T-helper 2 cell treated with Interferon-gamma antibody and Interleukin-4, amounts not matched to agents 5 μg/mL and 100 μg/mL, for 36 hours (primary cell): ENCODE measurements around the gene ALMS1.
A peak's percentile ranks its signal among the peaks of the same experiment; 100 is the strongest.

Source experiments
- DNase-seq: peaks from one replicate; pipeline ENCODE4 v3.0.0; 2021; ENCODE audit warnings: low spot score
- H3K27ac Mint-ChIP-seq: one replicate; pipeline ENCODE4 v1.8.0; 2021; ENCODE audit warnings: mild to moderate bottlenecking, mixed read lengths
- H3K27me3 Mint-ChIP-seq: one replicate; pipeline ENCODE4 v1.8.0; 2021; ENCODE audit warnings: low read depth, mixed read lengths
- H3K36me3 Mint-ChIP-seq: one replicate; pipeline ENCODE4 v1.8.0; 2021; ENCODE audit warnings: low read depth, mixed read lengths
- H3K4me1 Mint-ChIP-seq: one replicate; pipeline ENCODE4 v1.8.0; 2021; ENCODE audit warnings: low read depth, mixed read lengths
- H3K4me3 Mint-ChIP-seq: one replicate; pipeline ENCODE4 v1.8.0; 2022; ENCODE audit warnings: mild to moderate bottlenecking, moderate library complexity, mixed read lengths
- H3K9me3 Mint-ChIP-seq: one replicate; pipeline ENCODE4 v1.8.0; 2021; ENCODE audit warnings: mixed read lengths

Gene ALMS1

DNA sequence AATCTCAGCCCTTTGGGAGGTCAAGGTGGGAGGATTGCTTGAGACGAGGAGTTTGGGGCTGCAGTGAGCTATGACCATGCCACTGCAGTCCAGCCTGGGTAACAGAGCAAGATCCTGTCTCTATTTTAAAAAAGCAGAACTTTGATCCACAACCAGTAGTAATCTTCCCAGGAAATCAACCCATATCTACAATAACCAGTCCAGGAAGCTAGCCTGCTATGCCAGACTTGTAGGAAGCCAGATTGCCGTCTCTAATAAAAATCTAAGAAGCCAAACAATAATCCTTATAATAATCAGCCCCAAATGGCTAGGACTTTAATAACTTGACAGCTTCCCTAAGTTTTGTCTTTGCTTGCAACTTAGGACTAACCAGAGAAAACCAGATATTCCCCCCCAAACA is 9.0 kb upstream of the ALMS1 start:
- Mint-ChIP-seq H3K9me3 (no peaks in the 10 kb centered on the region), H3K36me3 (no peaks in the 10 kb centered on the region), H3K27me3 (peaks cover 34% of the 10 kb centered on the region), H3K4me3 (no peak overlapping the region), H3K4me1 (no peaks in the 10 kb centered on the region), H3K27ac (no peak overlapping the region)
- no peak for DNase-seq

DNA sequence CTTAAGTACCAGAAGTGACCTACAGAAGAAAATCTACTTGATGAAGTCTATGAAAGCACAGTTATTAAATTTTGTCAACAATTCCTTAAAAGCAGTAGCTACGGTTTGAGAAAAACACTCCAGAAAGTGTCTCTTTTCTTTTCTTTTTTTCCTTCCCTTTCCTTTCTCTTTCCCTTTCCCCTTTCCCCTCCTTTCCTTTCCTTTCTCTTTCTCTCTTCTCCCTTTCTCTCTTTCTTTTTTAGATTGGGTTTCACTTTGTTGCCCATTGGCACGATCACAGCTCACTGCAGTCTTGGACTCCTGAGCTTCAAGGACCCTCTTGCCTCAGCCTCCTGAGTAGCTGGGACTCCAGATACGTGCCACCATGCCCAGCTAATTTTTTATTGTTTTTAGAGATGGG is 2.6 kb upstream of the ALMS1 start:
- no peak overlapping the region for H3K27ac Mint-ChIP-seq
- peaks cover 35% of the 10 kb centered on the region for H3K27me3 Mint-ChIP-seq
- H3K36me3 Mint-ChIP-seq: no peaks in the 10 kb centered on the region
- no peak overlapping the region for H3K4me3 Mint-ChIP-seq
- DNase-seq: no peak
- H3K4me1 Mint-ChIP-seq: peaks cover 20% of the 10 kb centered on the region
- H3K9me3 Mint-ChIP-seq: no peaks in the 10 kb centered on the region

- peak overlapping the region; percentile 89 for H3K27ac Mint-ChIP-seq
- H3K4me1 Mint-ChIP-seq: peaks cover 26% of the 10 kb centered on the region
- DNase-seq: no peak
- peaks cover 3% of the 10 kb centered on the region for H3K36me3 Mint-ChIP-seq
- peaks cover 27% of the 10 kb centered on the region for H3K27me3 Mint-ChIP-seq
- H3K9me3 Mint-ChIP-seq: no peaks in the 10 kb centered on the region
- H3K4me3 Mint-ChIP-seq: peak overlapping the region; percentile 88
Observed at GRCh38 chr2:73385123-73385503, 523 bp upstream of the ALMS1 start.

DNA sequence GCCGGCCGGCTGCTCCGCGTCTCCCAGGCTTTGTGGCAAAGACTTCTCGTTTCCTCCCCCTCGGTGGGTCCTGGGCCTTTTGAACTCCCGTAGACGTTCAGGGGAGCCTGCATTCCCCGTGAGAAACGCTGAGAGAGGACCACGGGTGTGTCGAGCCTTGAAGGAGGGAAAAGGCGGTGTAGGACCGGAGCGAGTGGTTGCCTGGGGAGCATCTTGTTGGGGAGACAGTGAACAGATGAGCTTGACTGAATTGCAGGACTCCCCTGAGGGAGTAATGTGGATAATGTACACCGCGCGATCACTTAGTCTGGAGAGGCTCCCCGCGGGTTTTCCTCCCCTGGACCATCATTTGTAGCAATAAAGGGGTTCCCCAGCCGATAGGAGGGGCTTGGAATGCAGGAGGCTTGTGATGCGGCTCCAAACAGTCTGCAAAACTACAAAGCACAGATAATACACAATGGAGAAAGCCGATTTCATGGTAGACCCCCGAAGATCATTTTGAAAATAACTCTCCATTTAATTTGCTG is 769 bp downstream of the ALMS1 start:
- Mint-ChIP-seq H3K27me3 (peaks cover 19% of the 10 kb centered on the region), H3K9me3 (no peaks in the 10 kb centered on the region)

GRCh38 chr2:73386894-73387636 is 1.4 kb downstream of the ALMS1 start:
- peak overlapping the region; percentile 88 for H3K4me3 Mint-ChIP-seq
- H3K36me3 Mint-ChIP-seq: peaks cover 5% of the 10 kb centered on the region
- peak overlapping the region; percentile 96 for H3K27ac Mint-ChIP-seq
- no peak for DNase-seq
- H3K9me3 Mint-ChIP-seq: no peaks in the 10 kb centered on the region
- peaks cover 14% of the 10 kb centered on the region for H3K27me3 Mint-ChIP-seq
- peaks cover 32% of the 10 kb centered on the region for H3K4me1 Mint-ChIP-seq

More for the DNA sequence above, 769 bp downstream of the ALMS1 start:
- DNase-seq: no peak
- H3K27ac Mint-ChIP-seq: peak overlapping the region; percentile 96
- peak overlapping the region; percentile 88 for H3K4me3 Mint-ChIP-seq
- H3K4me1 Mint-ChIP-seq: peaks cover 28% of the 10 kb centered on the region
- peaks cover 3% of the 10 kb centered on the region for H3K36me3 Mint-ChIP-seq

- Mint-ChIP-seq H3K4me1 (peaks cover 15% of the 10 kb centered on the region), H3K27ac (no peak overlapping the region), H3K27me3 (no peaks in the 10 kb centered on the region), H3K36me3 (peaks cover 55% of the 10 kb centered on the region), H3K4me3 (no peak overlapping the region), H3K9me3 (peaks cover 58% of the 10 kb centered on the region)
- DNase-seq: no peak
Observed at GRCh38 chr2:73402386-73403103, 16.9 kb downstream of the ALMS1 start.

- Mint-ChIP-seq H3K36me3 (peaks cover 50% of the 10 kb centered on the region), H3K9me3 (peaks cover 51% of the 10 kb centered on the region), H3K27ac (no peak overlapping the region), H3K4me1 (peaks cover 15% of the 10 kb centered on the region), H3K27me3 (no peaks in the 10 kb centered on the region), H3K4me3 (no peak overlapping the region)
- DNase-seq: no peak
Observed at GRCh38 chr2:73403237-73403636, 17.6 kb downstream of the ALMS1 start.

- peaks cover 41% of the 10 kb centered on the region for H3K9me3 Mint-ChIP-seq
- H3K27ac Mint-ChIP-seq: no peak overlapping the region
- H3K4me3 Mint-ChIP-seq: no peak overlapping the region
- DNase-seq: no peak
- H3K4me1 Mint-ChIP-seq: peaks cover 15% of the 10 kb centered on the region
- H3K36me3 Mint-ChIP-seq: peaks cover 45% of the 10 kb centered on the region
- no peaks in the 10 kb centered on the region for H3K27me3 Mint-ChIP-seq
Observed at GRCh38 chr2:73404409-73404808, 18.8 kb downstream of the ALMS1 start.

DNA sequence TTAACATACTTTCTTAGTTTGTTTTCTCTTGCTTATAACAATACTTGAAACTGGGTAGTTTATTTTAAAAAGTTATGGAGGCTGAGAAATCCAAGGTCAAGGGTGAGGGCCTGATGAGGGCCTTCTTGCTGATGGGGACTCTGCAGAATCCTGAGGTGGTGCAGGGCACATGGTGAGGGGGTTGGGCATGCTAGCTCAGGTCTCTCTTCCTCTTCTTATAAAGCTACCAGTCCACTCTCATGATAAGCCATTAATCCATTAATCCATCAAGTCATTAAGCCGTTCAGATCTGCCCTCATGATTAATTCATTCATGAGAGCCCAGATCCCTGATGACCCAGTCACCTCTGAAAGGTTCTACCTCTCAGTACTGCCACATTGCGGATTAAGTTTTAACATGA is 21.4 kb downstream of the ALMS1 start:
- H3K27ac Mint-ChIP-seq: no peak overlapping the region
- H3K4me3 Mint-ChIP-seq: no peak overlapping the region
- H3K9me3 Mint-ChIP-seq: peaks cover 27% of the 10 kb centered on the region
- no peaks in the 10 kb centered on the region for H3K27me3 Mint-ChIP-seq
- DNase-seq: no peak
- H3K36me3 Mint-ChIP-seq: peaks cover 28% of the 10 kb centered on the region
- peaks cover 11% of the 10 kb centered on the region for H3K4me1 Mint-ChIP-seq

- Mint-ChIP-seq H3K36me3 (peaks cover 21% of the 10 kb centered on the region), H3K4me3 (no peak overlapping the region), H3K9me3 (peaks cover 19% of the 10 kb centered on the region), H3K4me1 (peaks cover 8% of the 10 kb centered on the region), H3K27ac (no peak overlapping the region), H3K27me3 (no peaks in the 10 kb centered on the region)
- DNase-seq: no peak
Observed at GRCh38 chr2:73408198-73408597, 22.6 kb downstream of the ALMS1 start.

DNA sequence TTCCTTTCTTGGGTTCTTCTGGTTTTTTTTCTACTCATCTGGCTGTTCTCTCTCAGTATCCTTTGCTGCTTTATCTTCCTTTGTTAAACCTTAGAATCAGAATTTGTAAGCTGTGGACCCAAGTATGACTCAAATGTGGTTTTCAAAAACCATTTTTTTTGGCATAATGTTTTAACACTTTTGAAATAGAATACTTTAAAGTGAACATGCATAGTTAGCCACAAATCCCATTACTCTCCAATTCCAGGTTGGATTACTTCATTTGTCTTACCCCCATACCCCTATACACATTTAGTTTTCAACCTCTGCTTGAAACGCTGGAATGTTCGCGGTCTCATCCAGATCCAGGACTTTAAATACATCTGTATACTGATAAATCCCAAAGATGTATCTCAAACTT is 29.1 kb downstream of the ALMS1 start:
- H3K27me3 Mint-ChIP-seq: no peaks in the 10 kb centered on the region
- no peak for DNase-seq
- H3K9me3 Mint-ChIP-seq: no peaks in the 10 kb centered on the region
- peaks cover 2% of the 10 kb centered on the region for H3K4me1 Mint-ChIP-seq
- peaks cover 2% of the 10 kb centered on the region for H3K36me3 Mint-ChIP-seq
- H3K27ac Mint-ChIP-seq: no peak overlapping the region
- no peak overlapping the region for H3K4me3 Mint-ChIP-seq

DNA sequence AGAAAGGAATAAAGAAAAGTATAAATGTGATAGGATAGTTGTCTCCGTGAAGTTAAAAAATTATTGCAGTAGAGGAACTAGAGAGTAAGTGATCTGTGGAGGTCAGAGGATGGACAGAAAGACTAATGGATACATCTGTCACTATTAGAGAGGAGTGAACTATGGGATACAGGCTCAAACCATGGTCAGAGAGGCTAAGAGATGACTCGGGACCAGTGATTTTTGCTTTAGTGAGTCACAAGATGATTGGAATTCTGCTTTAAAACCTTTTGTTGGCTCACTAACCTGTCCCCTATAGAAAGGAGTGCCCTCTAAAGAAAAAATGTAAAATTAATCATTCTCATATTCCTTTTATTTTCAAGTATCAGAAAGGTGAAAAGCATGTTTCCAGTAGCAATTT is 30.3 kb downstream of the ALMS1 start:
- Mint-ChIP-seq H3K4me1 (peaks cover 2% of the 10 kb centered on the region), H3K4me3 (no peak overlapping the region), H3K27me3 (no peaks in the 10 kb centered on the region), H3K9me3 (no peaks in the 10 kb centered on the region), H3K27ac (no peak overlapping the region), H3K36me3 (no peaks in the 10 kb centered on the region)
- DNase-seq: no peak

DNA sequence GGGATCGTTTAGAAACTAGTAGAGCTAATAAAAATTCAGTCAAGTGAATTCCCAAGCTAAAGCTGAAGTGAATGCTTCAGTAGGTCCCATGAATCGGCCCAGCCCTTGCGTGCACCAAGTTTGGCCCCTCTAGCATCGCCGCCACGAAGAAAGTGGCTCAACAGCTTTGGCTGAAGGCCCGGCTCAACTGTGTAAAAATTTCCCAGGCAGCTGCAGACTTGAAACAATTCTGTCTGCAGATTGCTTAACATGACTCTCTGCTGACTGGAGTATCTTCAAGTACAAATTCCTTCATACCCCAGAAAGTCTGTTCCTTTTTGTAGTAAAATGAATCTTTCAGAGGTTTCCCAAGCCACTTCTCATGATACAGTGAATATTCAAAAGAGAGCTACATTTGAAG is 32.7 kb downstream of the ALMS1 start:
- Mint-ChIP-seq H3K9me3 (no peaks in the 10 kb centered on the region), H3K36me3 (no peaks in the 10 kb centered on the region), H3K4me3 (no peak overlapping the region), H3K27me3 (no peaks in the 10 kb centered on the region), H3K4me1 (peaks cover 2% of the 10 kb centered on the region), H3K27ac (no peak overlapping the region)
- DNase-seq: no peak

DNA sequence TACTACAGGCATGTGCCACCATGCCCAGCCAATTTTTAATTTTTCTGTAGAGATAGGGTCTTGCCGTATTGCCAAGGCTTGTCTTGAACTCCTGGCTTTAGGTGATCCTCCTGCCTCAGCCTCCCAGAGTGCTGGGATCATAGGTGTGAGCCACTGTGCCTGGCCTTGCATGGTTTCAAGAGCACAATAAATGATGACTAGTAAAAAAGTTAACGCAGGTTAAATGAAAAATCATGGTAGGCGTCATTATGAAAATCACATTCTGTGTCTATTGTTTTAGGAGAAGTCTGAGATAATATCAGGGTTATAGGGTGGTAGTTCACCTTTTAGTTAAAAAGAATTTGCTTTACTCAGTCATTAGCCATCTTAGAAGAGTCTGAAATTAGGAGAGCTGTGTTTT is 38.3 kb downstream of the ALMS1 start:
- H3K27ac Mint-ChIP-seq: no peak overlapping the region
- H3K4me1 Mint-ChIP-seq: no peaks in the 10 kb centered on the region
- no peak overlapping the region for H3K4me3 Mint-ChIP-seq
- H3K27me3 Mint-ChIP-seq: no peaks in the 10 kb centered on the region
- no peak for DNase-seq
- H3K36me3 Mint-ChIP-seq: peaks cover 6% of the 10 kb centered on the region
- no peaks in the 10 kb centered on the region for H3K9me3 Mint-ChIP-seq
